GM23338 (cell line): ENCODE data around the gene NTRK3. TPM values are rescaled to one million over a fixed set of nuclear protein-coding genes. Genes with fewer than 3 reads are reported as not detected.

Experiments
- ATAC-seq: fragments of 200-7000 bp; cut with Tn5 transposase; 3 replicates; pipeline ENCODE4 v1.9.1; 2020
- DNase-seq: peaks from one replicate; pipeline ENCODE4 v3.0.0-alpha.2; 2015; ENCODE audit warnings: low spot score
- H2AFZ ChIP-seq: fragments of 200-600 bp; sonication (generic); 2 replicates; pipeline ENCODE4 v1.8.0; 2016; ENCODE audit warnings: antibody characterized with exemption, mild to moderate bottlenecking, moderate library complexity
- H3F3A ChIP-seq: fragments of 200-600 bp; sonication (generic); replicated peaks from 2 replicates; pipeline ENCODE4 v1.8.0; 2017; ENCODE audit warnings: antibody characterized with exemption, mixed run types, low read depth
- H3K27ac ChIP-seq: fragments of 200-600 bp; sonication (generic); 2 replicates; pipeline ENCODE4 v1.6.1; 2016; ENCODE audit warnings: low read depth
- H3K27me3 ChIP-seq: fragments of 200-600 bp; sonication (generic); 2 replicates; pipeline ENCODE4 v1.8.0; 2016; ENCODE audit warnings: mild to moderate bottlenecking, mixed run types, moderate library complexity; ENCODE audit not compliant: insufficient read depth
- H3K36me3 ChIP-seq: fragments of 200-600 bp; sonication (generic); 2 replicates; pipeline ENCODE4 v1.8.0; 2016; ENCODE audit warnings: mild to moderate bottlenecking; ENCODE audit not compliant: insufficient read depth
- H3K4me1 ChIP-seq: fragments of 200-600 bp; sonication (generic); 2 replicates; pipeline ENCODE4 v1.8.0; 2016; ENCODE audit warnings: mild to moderate bottlenecking, moderate library complexity; ENCODE audit not compliant: insufficient read depth
- H3K4me2 ChIP-seq: fragments of 200-600 bp; sonication (generic); 2 replicates; pipeline ENCODE4 v1.7.1; 2017; ENCODE audit warnings: mixed run types
- H3K4me3 ChIP-seq: fragments of 200-600 bp; sonication (generic); 2 replicates; pipeline ENCODE4 v1.6.1; 2016; ENCODE audit warnings: mixed run types
- H3K79me2 ChIP-seq: fragments of 200-600 bp; sonication (generic); replicated peaks from 2 replicates; pipeline ENCODE4 v1.8.0; 2017; ENCODE audit warnings: mild to moderate bottlenecking; ENCODE audit not compliant: insufficient read depth
- H3K9me2 ChIP-seq: fragments of 200-600 bp; sonication (generic); 2 replicates; pipeline ENCODE4 v1.8.0; 2017; ENCODE audit not compliant: insufficient read depth
- H4K20me1 ChIP-seq: fragments of 200-600 bp; sonication (generic); replicated peaks from 2 replicates; pipeline ENCODE4 v1.8.0; 2017; ENCODE audit warnings: mild to moderate bottlenecking; ENCODE audit not compliant: insufficient read depth
- H3K27ac Mint-ChIP-seq: 2 replicates; pipeline ENCODE4 v1.8.0; 2020; ENCODE audit warnings: inconsistent platforms, mild to moderate bottlenecking, moderate library complexity, mixed read lengths
- H3K27me3 Mint-ChIP-seq: 3 replicates; pipeline ENCODE4 v1.8.0; 2022; ENCODE audit warnings: low read depth, mild to moderate bottlenecking, moderate library complexity, mixed read lengths, inconsistent platforms; ENCODE audit not compliant: insufficient read depth, poor library complexity
- H3K36me3 Mint-ChIP-seq: 3 replicates; pipeline ENCODE4 v1.8.0; 2021; ENCODE audit warnings: low read depth, mild to moderate bottlenecking, inconsistent platforms, moderate library complexity, mixed read lengths
- H3K4me1 Mint-ChIP-seq: 3 replicates; pipeline ENCODE4 v1.8.0; 2020; ENCODE audit warnings: mild to moderate bottlenecking, inconsistent platforms, mixed read lengths
- H3K4me3 Mint-ChIP-seq: 3 replicates; pipeline ENCODE4 v1.8.0; 2021; ENCODE audit warnings: moderate library complexity, mild to moderate bottlenecking, inconsistent platforms, mixed read lengths
- H3K9me3 Mint-ChIP-seq: 3 replicates; pipeline ENCODE4 v1.8.0; 2020; ENCODE audit warnings: moderate library complexity, mild to moderate bottlenecking, inconsistent platforms, mixed read lengths
- EZH2 ChIP-seq: fragments of 200-600 bp; sonication (generic); IDR thresholded peaks from one replicate; pipeline ENCODE4 v1.8.0; 2017; ENCODE audit warnings: antibody characterized with exemption, mild to moderate bottlenecking, low read depth; ENCODE audit not compliant: unreplicated experiment
- EZH2phosphoT487 ChIP-seq: fragments of 200-600 bp; sonication (generic); IDR thresholded peaks from one replicate; pipeline ENCODE4 v1.8.1; 2018; ENCODE audit warnings: antibody characterized with exemption; ENCODE audit not compliant: unreplicated experiment
- JUNB ChIP-seq: IDR thresholded peaks from one replicate; pipeline ENCODE4 v1.6.1; 2016; ENCODE audit warnings: antibody characterized with exemption; ENCODE audit not compliant: unreplicated experiment
- NANOG ChIP-seq: IDR thresholded peaks from 2 replicates; pipeline ENCODE4 v1.6.1; 2016; ENCODE audit warnings: antibody characterized with exemption, borderline replicate concordance
- STAT1 ChIP-seq: IDR thresholded peaks from one replicate; pipeline ENCODE4 v1.6.1; 2016; ENCODE audit warnings: antibody characterized with exemption; ENCODE audit not compliant: unreplicated experiment
- ZNF114 ChIP-seq: fragments of 250-450 bp; sonication (Bioruptor Pico); IDR thresholded peaks from 2 replicates; pipeline ENCODE4 v1.5.0; 2020; ENCODE audit warnings: mild to moderate bottlenecking, moderate library complexity
- polyA plus RNA-seq: library from polyadenylated mRNA; unstranded; fragments of >200 nt; fragmentation: Nextera tagmentation; extraction: Ambion mirVana; gene quantifications from 2 replicates; pipeline ENCODE4 v1.2.1, GENCODE V29; 2016
- total RNA-seq: library from RNA; depleted of rRNA; stranded (reverse); fragments of >200 nt; shearing (Covaris generic); gene quantifications from 2 replicates; pipeline ENCODE4 v1.2.3, GENCODE V29; 2014
- TF ChIP-seq, protein P1 (sequence below): fragments of 250-450 bp; sonication (Bioruptor Pico); IDR thresholded peaks from 2 replicates; pipeline ENCODE4 v1.5.0; 2020; ENCODE audit warnings: mild to moderate bottlenecking, moderate library complexity

NTRK3 gene
- total and polyA plus RNA-seq, 2 experiments from 2014 or later = 3.1 to 5.3 TPM

DNA sequence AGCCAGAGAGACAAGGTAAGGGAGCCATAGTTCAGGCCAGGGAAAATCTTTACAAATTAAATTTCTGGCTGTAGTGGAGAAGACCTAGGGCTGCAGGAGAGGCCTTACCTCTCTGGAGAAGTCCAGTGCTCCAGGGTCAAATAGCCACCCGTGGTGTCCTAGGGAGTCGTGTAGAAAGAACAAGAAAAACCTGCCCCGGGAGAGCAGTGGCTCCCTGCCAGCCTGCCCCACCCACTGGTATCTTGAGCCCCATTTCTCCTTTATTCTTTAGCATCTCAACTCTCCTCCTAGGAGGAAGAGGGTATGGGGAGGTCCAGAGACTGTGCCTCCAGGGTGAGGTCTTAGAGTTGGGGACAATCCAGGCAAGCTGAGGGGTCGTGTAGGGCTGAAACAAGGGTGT is 32.1 kb upstream of the NTRK3 start (continued):
- TF ChIP-seq, protein P1, sequence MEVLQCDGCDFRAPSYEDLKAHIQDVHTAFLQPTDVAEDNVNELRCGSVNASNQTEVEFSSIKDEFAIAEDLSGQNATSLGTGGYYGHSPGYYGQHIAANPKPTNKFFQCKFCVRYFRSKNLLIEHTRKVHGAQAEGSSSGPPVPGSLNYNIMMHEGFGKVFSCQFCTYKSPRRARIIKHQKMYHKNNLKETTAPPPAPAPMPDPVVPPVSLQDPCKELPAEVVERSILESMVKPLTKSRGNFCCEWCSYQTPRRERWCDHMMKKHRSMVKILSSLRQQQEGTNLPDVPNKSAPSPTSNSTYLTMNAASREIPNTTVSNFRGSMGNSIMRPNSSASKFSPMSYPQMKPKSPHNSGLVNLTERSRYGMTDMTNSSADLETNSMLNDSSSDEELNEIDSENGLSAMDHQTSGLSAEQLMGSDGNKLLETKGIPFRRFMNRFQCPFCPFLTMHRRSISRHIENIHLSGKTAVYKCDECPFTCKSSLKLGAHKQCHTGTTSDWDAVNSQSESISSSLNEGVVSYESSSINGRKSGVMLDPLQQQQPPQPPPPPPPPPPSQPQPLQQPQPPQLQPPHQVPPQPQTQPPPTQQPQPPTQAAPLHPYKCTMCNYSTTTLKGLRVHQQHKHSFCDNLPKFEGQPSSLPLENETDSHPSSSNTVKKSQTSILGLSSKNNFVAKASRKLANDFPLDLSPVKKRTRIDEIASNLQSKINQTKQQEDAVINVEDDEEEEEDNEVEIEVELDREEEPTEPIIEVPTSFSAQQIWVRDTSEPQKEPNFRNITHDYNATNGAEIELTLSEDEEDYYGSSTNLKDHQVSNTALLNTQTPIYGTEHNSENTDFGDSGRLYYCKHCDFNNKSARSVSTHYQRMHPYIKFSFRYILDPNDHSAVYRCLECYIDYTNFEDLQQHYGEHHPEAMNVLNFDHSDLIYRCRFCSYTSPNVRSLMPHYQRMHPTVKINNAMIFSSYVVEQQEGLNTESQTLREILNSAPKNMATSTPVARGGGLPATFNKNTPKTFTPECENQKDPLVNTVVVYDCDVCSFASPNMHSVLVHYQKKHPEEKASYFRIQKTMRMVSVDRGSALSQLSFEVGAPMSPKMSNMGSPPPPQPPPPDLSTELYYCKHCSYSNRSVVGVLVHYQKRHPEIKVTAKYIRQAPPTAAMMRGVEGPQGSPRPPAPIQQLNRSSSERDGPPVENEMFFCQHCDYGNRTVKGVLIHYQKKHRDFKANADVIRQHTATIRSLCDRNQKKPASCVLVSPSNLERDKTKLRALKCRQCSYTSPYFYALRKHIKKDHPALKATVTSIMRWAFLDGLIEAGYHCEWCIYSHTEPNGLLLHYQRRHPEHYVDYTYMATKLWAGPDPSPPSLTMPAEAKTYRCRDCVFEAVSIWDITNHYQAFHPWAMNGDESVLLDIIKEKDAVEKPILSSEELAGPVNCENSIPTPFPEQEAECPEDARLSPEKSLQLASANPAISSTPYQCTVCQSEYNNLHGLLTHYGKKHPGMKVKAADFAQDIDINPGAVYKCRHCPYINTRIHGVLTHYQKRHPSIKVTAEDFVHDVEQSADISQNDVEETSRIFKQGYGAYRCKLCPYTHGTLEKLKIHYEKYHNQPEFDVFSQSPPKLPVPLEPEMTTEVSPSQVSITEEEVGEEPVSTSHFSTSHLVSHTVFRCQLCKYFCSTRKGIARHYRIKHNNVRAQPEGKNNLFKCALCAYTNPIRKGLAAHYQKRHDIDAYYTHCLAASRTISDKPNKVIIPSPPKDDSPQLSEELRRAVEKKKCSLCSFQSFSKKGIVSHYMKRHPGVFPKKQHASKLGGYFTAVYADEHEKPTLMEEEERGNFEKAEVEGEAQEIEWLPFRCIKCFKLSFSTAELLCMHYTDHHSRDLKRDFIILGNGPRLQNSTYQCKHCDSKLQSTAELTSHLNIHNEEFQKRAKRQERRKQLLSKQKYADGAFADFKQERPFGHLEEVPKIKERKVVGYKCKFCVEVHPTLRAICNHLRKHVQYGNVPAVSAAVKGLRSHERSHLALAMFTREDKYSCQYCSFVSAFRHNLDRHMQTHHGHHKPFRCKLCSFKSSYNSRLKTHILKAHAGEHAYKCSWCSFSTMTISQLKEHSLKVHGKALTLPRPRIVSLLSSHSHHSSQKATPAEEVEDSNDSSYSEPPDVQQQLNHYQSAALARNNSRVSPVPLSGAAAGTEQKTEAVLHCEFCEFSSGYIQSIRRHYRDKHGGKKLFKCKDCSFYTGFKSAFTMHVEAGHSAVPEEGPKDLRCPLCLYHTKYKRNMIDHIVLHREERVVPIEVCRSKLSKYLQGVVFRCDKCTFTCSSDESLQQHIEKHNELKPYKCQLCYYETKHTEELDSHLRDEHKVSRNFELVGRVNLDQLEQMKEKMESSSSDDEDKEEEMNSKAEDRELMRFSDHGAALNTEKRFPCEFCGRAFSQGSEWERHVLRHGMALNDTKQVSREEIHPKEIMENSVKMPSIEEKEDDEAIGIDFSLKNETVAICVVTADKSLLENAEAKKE (CRISPR knock-in tag) = no peak
- no peak for TF ChIP-seq EZH2phosphoT487
- TF ChIP-seq STAT1 = no peak
- no peak for TF ChIP-seq NANOG

DNA sequence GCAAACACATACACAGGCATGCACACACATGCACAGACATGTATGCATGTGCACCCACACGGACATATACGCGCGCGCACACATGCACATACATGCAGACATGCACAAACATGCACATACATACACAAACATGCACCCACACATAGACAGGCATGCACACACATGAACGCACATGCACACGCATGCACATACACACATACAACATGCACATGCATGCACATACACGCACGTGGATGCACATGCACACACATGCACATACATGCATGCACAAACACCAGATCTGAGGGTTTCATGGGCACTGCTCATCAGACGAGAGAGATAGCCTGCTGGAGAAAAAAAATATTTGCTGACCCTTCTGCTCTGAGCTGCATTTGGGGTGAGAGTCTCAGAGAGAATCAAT is 31.7 kb upstream of the NTRK3 start:
- H3F3A ChIP-seq = no peaks in the 10 kb centered on the region
- no peaks in the 10 kb centered on the region for H4K20me1 ChIP-seq
- H3K27ac Mint-ChIP-seq = no peak overlapping the region
- H3K4me1 ChIP-seq = peaks cover 4% of the 10 kb centered on the region; the same call in 1 of the 2 replicates
- H3K36me3 Mint-ChIP-seq = no peaks in the 10 kb centered on the region
- no peaks in the 10 kb centered on the region for H3K36me3 ChIP-seq
- H3K27ac ChIP-seq = no peak overlapping the region
- peaks cover 10% of the 10 kb centered on the region; the same call in 2 of the 3 replicates for H3K4me1 Mint-ChIP-seq
- no peak for ATAC-seq
- no peak overlapping the region for H2AFZ ChIP-seq
- no peaks in the 10 kb centered on the region for H3K9me3 Mint-ChIP-seq
- no peak overlapping the region for H3K4me2 ChIP-seq
- TF ChIP-seq STAT1 (no peak), JUNB (no peak), EZH2 (no peak), NANOG (no peak), ZNF114 (no peak)
- TF ChIP-seq, protein P1 (CRISPR knock-in tag) = no peak
- no peak overlapping the region for H3K4me3 Mint-ChIP-seq
- no peaks in the 10 kb centered on the region for H3K9me2 ChIP-seq
- H3K27me3 Mint-ChIP-seq = peaks cover 8% of the 10 kb centered on the region
- no peaks in the 10 kb centered on the region for H3K79me2 ChIP-seq
- no peak overlapping the region for H3K4me3 ChIP-seq
- DNase-seq = no peak
- H3K27me3 ChIP-seq = no peaks in the 10 kb centered on the region
